Keratinocyte (primary cell): ENCODE results near the gene DCAF6.

ENCODE experiments used
- EZH2 ChIP-seq: IDR thresholded peaks from one replicate; pipeline ENCODE4 v1.6.1; 2012; ENCODE audit warnings: inconsistent platforms, mild to moderate bottlenecking, low read length, moderate library complexity
- TF ChIP-seq, protein P1 (sequence below), 3 experiments: IDR thresholded peaks in 1 of 3; conservative IDR thresholded peaks in 1 of 3; optimal IDR thresholded peaks in 1 of 3; 2 replicates in 2 of 3; 3 replicates in 1 of 3; pipeline versions ENCODE3 to v1.5.1; 2011; ENCODE audit warnings: low read length in 3 of 3, mild to moderate bottlenecking in 3 of 3, moderate library complexity in 2 of 3, control low read depth in 1 of 3, inconsistent platforms in 1 of 3; ENCODE audit not compliant: insufficient read depth in 2 of 3; ENCODE audit errors: extremely low read depth in 1 of 3

DNA sequence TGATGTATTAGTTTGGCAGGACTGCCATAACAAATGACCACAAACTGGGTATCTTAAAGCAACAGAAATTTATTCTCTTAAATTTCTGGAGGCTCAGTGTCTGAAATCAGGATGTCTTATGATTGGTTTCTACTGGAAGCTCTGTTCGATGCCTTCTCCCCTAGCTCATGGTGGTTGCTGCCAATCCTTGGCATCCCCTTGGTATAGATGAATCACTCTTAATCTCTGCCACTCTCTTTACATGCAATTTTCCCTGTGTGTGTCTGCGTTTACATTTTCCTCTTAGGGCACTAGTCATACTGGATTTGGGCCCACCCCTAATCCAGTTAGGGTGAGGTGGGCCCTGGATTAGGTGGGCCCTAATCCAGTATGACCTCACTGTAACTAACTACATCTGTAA is 55.1 kb downstream of the DCAF6 start:
- no peak for TF ChIP-seq EZH2
- TF ChIP-seq, protein P1, sequence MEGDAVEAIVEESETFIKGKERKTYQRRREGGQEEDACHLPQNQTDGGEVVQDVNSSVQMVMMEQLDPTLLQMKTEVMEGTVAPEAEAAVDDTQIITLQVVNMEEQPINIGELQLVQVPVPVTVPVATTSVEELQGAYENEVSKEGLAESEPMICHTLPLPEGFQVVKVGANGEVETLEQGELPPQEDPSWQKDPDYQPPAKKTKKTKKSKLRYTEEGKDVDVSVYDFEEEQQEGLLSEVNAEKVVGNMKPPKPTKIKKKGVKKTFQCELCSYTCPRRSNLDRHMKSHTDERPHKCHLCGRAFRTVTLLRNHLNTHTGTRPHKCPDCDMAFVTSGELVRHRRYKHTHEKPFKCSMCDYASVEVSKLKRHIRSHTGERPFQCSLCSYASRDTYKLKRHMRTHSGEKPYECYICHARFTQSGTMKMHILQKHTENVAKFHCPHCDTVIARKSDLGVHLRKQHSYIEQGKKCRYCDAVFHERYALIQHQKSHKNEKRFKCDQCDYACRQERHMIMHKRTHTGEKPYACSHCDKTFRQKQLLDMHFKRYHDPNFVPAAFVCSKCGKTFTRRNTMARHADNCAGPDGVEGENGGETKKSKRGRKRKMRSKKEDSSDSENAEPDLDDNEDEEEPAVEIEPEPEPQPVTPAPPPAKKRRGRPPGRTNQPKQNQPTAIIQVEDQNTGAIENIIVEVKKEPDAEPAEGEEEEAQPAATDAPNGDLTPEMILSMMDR (optimal IDR thresholded peaks at IDR 0.05 in 1 of 3, IDR thresholded peaks at IDR 0.05 in 1 of 3, conservative IDR thresholded peaks at IDR 0.05 in 1 of 3; ENCODE audit: extremely low read depth in 1 of 3, insufficient read depth in 2 of 3, low read length in 3 of 3): no peak
